ENCODE data around the gene CHI3L1.

Gene CHI3L1

DNA sequence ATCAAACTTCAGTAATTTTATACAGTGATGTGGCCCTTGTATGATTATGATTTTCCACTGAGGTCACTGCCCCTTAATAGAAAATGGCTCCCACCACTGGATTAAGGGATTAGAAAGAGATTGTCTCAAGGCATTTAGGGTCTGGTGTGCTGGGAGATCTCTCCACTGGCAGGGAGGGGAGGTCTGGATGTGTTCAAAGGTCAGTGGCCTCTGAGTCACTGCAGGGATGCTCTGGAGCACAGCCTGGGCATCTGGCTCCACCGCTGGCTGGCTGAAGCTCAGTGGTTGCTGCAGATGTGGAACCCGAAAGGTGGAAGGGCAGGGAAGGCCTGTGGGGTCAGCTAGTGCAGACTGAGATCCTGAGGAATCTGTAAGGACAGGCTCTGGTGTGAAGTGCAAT is 18.3 kb upstream of the CHI3L1 start:
- DNase-seq, result no peak

DNA sequence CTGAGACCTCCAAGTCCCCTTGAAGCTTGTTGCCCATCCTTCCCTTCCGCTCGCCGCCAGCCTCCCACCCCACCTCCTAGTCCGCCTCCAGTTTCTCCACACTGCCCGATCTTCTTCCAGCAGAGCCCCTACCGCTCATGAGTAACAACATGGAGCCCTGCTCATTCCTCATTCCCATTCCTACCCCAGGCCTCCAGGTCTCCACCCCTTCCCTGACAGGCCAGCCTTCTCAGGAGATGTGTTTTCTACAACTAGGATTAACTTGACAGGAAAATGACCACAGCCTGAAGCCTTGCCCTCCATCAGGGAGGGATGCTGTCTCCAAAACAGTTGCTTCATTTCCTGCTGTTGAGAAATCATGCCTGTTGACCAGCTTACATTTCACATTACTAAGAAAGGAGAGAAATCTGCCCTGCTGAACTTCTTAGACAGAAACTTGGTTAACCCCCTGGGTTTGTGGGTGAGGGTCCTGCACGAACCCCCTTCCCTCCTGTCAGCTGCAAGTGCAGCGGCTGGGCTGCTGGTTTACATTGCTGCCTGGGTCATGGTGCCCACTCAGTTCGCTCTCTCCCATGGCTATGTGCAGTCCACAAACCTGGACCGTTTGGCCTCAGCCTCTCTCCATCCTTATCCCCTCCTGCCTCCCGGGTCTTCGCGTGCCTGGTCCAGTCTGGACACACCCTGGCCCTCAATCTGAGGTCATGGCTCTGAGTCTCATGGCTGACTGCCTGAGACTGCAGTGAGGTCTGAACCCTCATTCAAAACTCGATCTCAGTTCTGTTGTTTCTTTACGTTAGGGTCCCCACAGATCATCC is 16.1 kb upstream of the CHI3L1 start:
- DNase-seq, result no peak

DNA sequence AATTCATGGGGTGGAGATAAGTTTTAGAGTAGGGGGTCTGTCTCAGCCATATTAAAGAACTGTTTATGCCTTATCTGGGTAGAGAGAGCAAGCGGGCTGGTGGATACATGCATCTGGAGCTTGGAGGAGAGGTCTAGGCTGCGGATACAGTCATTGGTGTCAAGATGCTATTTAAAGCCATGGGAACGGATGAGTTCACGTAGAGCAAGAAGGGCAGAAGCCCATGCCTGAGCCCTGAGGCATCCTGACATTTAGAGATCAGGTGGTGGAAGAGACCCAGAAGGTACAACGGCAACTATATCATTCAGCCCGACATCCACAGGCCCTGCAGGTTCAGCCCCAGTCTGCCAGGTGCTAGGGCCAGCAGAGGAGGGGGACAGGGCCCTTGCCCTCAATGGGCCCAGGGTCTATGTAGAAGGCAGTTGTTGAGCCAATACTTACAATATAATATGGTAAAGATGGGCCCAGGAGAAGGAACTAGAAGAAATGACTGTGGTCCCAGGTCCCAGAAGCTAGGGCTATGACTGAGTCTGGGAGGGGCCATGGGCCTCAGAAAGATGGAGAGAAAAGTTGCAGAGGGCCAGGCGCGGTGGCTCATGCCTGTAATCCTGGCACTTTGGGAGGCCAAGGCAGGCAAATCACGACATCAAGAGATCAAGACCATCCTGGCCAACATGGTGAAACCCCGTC is 15.2 kb upstream of the CHI3L1 start:
- DNase-seq, result no peak

DNA sequence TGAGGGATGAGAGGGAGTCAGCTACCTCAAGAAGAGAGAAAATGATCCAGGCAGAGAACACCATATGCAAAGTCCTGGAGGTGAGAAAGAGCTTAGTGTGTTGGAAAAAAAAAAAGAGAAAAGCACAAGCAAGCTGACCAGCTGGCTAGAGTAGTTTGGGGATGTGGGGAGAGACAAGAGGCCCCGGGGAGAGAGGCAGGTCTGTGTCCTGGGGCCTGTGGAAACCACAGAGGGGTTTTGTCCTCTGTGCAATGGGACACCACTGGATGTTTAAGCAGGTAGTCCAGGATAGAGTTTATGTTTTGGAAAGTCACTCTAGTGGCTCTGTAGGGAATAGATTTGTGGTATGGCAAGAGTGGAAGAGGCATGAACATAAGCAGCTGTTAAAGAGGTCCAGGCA is 14.4 kb upstream of the CHI3L1 start:
- no peak for DNase-seq

DNA sequence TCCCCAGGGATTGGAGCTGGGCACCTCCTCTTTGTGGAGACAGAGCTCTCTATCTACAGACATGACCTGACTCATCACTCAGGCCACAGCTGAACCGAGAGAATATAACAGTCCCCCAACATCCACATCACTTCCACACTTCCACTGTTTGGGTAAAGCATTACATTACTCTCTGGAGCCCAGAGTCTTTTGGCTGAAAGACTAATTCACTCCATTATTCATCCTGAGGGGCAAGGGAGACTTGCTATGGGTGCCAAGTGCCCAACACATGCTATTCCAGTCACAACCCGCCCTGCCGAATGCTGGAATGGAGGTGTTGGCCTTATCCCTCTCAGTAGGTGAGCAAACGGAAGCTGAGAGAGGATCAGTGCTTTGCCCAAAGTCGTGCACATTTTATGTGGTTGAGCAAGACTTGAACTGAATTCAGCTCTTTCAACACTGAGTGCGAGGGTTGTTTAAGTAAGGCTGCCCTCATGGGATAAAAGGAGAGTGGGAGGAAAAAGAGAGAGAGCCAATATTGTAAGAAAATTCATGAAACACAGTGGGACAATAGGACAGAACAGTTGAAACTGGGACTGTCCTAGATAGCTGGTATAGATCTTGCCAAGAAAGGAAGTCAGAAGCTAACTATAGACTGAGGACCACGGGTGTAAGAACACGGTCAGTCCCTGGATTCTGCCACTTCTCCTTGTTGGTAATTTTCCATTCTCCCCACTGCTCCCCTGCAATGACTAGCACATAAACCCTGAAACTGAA is 13.5 kb upstream of the CHI3L1 start:
- DNase-seq, result no peak

DNA sequence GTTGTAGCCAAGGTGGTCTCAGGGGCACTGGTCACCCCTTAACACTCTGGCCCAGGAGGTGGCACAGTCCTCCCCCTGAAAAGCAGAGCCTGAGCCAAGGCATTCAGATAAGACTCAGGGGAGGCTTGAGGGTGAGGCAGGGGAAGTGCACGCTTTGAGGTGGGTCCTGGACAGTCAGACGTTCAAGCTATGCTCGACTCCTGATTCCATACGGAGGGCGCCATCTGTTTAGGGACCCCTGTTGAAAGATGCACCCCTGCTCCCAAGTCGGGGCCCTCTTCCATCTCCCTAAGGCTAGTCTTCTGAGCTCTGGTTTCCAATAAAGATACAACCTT is 12.9 kb upstream of the CHI3L1 start:
- DNase-seq, result no peak

DNA sequence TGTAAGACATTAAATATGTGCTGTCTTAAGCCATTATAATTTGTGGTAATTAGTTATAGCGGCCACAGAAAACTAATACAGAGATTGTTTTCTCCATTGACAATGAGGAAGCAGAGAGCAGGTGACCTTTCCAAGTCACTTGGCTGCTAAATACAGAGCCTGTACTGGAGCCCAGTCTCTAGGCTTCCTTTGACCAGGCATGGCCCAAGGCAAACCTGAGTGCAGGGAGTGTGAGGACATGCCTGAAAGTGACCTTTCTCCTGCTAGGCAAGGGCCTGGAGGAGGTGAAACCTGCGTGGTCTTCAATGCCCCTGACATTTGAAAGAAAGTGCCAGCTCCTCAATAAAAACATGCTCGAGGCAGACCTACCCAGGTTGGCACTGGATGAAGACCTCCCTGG is 12.5 kb upstream of the CHI3L1 start:
- DNase-seq, result no peak

DNA sequence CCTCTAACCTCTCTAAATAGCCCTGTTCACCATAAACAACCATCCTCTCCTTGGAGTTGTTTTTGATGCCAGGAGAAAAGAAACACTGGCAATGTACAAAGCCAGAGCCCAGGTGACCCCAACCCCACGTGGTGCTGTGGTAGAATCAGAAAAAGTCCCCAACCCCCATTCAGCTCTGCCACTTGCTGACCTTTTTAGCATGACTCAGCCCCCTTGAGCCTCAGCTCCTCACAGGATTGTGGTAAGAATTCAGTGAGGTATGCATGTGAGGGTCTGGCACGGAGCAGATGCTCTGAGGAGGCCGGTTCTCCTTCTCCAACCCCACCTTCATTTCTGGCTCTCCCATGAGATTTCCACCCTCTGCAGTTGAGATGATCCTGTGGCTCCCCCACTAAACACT is 11.1 kb upstream of the CHI3L1 start:
- DNase-seq, result no peak

DNA sequence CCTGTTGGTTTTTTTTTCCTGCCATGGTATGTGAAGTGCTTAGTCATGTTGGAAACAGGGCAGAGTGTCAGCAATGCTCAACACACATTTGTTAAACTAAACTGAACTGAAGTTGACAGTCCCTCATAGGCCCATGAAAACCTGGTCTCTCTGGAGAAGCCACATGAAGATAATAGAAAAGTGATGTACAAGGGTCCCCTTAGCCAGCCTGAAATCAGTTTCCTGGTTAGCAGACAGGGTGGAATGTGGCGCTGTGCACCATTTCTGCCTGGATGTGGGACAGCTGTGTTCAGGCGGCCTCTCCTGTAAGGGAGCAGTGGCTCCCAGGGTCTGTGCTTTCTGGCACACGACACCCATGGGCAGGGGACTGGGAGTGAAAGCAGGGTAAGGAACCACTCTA is 9.9 kb upstream of the CHI3L1 start:
- DNase-seq, result no peak

DNA sequence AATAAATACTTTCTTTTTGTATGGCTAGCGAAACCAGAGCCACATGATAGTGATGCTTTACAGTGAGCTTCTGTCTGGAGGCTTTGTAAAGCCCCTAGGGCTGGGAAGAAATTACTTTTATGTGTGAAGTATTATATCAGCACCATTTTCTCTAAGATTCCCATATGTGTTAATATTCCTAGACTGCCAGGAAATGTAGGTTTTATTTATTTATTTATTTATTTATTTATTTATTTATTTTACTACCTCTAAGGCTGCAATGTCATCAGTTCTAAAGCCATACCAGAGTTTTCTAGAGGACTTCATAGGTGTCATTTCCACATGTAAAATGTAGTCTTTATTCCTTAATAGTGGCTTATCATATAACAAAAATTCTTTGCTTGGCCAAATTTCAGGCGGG is 4.4 kb upstream of the CHI3L1 start:
- no peak for DNase-seq

DNA sequence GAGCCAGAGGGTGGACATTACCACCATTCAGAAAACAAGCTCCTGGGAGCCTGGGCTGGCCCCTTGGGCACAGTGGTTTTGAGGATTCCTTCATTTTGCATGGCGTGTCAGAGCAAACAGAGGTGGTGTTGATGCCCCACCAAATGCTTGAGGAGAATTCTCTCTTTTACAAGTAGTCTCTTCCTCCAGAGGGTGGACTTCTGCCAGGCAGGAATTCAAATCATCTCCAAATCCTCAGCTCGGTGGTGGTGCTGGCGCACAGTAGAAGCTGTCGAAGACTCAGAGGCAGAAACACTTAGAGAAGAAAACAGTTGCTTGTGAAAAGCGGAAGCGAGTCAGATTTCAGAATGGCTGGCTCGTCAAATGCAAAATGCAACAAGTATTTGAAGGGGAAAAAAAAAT is 3.4 kb upstream of the CHI3L1 start:
- no peak for DNase-seq

DNA sequence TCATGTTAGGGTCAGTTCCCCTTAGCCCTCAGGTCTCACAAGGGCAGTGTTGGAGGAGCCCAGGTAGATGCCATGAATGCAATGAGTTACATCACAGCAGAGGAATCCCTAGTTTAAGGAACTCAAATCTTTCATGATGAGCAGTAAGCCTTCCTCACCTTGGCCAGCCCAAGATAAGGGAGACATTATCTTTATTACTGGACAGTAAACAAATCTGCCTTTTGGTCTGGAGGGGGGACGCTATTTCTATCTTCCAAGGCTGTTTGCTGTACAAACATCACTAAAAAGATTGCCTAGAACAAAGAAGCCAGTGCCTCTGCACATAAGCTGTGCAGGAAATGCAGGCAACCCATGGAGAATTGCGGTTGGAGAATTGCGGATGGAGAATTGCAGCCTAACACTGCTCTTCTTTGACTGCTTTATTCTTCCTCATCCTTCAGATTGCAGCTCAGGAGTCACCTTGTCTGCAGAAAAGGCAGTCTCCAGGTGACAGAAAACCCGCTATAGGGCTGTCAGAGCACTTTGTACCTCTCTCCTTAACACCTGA is 2.3 kb upstream of the CHI3L1 start:
- no peak for DNase-seq

DNA sequence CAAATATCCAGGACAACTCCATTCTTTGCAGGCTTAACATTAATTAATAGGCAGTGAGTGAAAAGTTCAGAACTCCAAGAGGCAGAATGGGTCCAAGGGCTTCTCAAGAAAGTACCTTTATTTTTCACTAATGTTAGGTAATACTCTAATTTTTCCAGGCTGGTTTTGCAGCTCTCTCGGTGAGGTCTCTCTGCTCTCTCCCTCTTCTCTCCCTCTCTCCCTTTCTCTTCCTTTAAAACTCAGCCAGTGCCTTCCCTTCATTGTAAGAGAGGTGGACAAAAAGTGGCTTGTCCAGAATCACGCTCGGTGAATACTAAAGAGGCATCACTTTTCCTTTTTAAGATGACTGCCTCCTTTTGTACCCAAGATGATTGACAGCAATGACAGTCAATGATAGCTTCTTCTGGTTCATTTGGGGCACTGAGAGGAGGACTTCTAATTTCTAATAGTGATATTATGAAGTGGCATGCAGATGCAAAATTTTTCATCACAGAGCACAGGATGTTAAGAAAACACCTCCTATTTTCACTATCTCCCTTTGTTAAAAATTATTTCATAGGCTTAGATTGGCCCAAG is 1.3 kb upstream of the CHI3L1 start:
- no peak for DNase-seq

DNA sequence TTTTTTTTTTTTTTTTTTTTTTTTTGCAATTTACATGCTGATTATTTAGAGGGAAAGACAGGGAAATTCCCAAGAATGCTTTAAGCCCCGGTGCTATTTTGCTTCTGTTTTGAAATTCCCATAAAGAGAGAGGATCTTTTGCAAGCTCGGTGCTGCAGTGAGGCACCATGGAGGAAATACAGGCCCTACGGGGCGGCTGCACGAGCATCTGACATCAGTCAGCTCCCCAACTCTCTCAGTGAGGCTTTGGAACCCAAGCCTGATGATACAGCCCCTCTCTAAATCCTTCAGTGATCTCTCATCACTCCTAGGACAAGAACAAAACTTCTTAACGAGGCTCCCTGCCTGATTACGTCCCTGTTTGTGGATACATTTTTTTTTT is 791 bp upstream of the CHI3L1 start:
- no peak for DNase-seq

DNA sequence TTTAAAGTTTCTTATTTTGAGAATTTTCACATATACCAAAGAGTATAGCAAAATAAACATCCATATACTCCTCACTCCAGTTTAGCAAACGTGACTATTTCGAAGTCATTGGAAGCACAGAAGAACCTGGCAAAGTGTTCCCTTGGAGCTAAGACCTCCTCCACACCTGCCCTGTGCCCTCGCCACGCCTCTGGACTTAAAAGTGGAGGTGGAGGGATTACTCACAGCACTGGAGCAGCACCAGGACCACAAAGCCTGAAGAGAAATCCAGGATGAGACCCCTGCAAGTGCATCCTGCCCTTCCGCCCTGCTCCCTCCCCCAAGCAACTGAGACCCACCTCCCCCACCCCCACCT is 436 bp downstream of the CHI3L1 start:
- DNase-seq, result no peak

DNA sequence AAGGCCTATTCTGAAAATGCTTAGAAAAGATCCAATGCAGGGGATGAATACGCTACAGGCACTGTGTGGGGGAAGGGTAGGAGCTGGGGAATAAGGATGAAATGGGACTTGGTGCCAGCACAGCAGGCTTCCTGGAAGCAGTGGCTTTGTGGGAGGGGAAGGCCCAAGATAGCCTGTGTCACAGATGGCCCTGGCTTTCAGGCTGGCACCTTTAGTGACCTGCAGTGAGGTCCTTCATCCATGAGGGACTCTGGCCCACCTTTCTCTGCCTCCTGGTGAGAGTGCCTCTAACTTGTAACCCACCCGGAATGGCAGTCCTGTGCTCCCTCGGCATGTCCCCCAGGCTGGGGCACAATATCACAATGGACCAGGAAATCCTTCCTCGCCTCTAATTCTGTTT is 919 bp downstream of the CHI3L1 start:
- no peak for DNase-seq

DNA sequence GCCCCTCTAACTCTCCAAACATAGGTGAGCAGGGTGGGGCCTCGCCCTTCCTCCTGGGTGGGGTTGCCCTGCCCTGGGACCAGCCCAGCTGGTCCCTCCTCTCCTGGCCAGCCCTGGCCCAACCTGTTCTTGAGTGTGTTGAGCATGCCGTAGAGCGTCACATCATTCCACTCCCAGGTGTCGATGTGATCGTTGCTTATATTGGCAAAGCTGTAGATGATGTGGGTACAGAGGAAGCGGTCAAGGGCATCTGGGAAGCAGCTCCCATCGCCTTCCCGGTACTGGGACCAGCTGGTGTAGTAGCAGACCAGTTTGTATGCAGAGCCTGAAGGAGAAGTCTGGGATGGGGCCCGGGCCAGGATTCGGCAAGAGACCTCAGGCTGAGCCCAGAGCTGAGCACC is 1.4 kb downstream of the CHI3L1 start:
- DNase-seq, result no peak

DNA sequence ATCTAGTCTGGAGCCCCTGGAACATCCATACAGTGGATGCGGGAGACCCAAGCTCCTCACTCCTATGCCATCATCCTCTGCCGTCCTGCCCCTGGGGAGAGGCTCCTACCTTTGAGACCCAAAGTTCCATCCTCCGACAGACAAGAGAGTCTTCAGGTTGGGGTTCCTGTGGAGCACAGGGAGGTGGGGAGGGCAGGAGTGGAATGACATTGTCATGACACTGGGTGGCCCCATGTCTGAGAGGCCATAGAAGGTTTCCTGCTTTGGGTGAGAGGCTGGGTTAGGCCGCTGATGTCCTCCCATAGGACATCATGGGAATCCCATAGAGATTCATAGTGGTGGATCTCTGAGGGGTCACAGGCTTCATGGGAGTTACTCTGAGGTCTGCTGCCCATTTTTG is 2.0 kb downstream of the CHI3L1 start:
- no peak for DNase-seq

DNA sequence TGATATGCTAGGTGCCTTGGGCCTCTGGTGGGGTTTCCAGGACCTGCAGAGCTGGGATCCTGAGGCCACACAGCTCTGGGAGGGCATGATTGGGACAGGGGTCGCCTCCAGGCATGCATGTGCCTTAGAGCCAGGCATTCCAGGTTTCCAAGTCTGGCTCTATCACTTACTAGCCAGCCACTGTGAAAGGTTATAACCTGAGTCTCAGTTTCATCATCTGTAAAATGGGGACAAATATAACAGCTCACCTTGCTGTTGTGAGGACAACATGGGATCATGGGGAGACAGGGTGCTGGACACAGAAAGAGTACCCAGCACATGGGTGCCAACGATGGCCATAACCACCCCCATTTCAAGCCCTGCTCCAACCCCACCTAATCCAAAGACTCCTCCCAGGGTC is 2.7 kb downstream of the CHI3L1 start:
- DNase-seq, result no peak

DNA sequence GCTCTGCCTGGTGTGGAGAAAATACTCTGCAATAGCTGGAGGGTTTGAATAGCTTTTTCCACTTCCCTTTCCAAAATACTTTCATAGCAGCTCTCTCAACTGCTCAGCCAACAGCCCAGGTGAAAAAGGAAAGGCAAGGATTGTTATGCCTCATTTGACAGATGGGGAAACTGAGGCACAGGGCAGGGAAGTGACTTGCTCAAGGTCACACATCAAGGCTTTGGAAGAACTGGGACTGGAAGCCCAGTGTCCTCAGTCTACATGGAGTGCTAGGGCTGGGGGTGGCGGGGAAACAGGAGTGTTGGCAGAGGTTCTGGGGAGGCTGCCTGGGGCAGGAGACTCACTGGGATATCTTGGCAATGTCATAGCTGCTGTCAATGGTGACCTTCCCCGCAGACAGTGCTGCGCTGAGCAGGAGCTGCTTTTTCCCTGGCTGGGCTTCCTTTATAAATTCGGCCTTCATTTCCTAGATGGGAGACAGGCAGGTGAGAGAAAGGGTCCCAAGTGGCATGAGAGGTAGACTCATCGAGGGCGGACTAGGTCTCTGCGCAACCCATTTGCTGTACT is 4.0 kb downstream of the CHI3L1 start:
- DNase-seq, result no peak

DNA sequence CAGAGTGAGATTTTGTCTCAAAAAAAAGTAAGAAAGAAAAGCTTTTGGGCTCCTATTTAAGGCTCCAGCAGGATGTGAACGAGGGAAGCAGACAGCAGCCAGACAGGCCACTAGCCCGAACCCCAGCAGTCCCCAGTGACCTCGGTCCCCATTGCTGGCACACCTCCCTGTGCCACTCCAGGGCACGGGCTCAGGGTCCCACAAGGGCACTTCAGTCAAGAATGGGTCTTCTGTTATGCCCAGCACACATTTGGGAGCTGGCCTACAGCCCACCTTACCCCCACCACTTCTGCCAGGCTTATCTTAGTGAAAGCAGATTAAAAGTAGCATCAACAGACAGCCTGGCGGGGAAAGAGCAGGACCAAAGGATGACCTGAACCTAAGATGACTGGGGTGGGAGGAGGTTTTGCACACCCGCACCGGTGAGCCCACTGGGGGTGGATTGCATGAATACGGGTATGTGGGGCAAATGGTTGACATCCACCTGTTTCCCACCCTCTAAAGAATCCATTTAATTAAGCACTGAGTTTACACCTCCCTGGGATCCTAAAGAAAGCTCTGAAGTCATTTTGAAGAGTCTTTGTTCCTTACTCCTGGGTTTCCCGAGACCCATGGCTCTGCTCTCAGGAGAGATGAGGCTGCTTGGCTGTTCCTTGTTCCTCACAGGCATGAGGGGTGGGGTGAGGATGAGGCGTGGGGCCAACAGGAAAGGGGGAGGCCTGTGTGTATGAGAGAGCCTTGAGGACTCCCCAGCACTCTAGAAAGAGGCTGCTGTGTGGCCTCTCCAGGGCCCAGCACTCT is 4.7 kb downstream of the CHI3L1 start:
- no peak for DNase-seq

DNA sequence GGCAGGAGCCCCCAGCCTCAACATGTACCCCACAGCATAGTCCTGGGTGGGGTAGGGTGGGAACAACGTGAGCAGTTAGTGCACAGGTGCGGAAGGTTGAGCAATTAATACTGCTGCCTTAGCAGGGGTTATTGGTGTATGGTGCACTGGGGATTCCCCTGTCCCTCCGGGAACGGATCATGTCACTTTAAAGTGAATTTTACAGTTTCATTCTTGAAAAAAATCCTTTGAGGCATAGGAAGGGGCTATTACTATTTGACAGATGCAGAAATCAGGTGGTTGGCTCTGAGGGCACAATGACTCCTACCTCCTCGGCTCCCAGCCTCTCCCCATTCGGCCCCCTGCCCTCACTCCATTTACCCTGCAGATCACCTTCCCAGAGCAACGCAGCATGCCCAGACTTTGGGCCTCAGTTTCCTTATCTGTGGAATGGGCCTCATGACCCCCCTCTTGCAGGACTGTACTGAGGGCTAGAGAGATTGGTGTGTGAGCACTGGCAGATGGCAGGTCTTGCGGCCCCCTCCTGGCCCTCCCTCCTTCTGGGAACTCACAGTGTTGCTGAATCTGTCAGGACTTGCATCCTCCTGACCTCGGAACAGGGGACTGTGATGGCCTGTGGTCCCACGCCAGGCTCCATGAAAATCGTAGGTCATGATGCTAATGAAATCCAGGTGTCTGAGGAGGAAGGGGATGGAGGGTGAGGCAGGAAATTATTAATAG is 5.7 kb downstream of the CHI3L1 start:
- DNase-seq, result no peak

Data from CD4-positive, alpha-beta T cell treated with Interleukin-17A for 1 hour (primary cell).